AG09319 (cell line): ENCODE measurements around the gene FNDC3B.

Experiments
- DNase-seq: peaks from one replicate; pipeline ENCODE4 v3.0.0-alpha.2; 2010; ENCODE audit warnings: low read depth; ENCODE audit errors: extremely low read depth
- TF ChIP-seq, protein P1 (sequence below): IDR thresholded peaks from 2 replicates; pipeline ENCODE4 v1.5.1; 2011; ENCODE audit warnings: low read depth, mild to moderate bottlenecking, inconsistent platforms, low read length, moderate library complexity

FNDC3B gene

GRCh38 chr3:172402090-172402489 is 362.7 kb downstream of the FNDC3B start:
- TF ChIP-seq, protein P1, sequence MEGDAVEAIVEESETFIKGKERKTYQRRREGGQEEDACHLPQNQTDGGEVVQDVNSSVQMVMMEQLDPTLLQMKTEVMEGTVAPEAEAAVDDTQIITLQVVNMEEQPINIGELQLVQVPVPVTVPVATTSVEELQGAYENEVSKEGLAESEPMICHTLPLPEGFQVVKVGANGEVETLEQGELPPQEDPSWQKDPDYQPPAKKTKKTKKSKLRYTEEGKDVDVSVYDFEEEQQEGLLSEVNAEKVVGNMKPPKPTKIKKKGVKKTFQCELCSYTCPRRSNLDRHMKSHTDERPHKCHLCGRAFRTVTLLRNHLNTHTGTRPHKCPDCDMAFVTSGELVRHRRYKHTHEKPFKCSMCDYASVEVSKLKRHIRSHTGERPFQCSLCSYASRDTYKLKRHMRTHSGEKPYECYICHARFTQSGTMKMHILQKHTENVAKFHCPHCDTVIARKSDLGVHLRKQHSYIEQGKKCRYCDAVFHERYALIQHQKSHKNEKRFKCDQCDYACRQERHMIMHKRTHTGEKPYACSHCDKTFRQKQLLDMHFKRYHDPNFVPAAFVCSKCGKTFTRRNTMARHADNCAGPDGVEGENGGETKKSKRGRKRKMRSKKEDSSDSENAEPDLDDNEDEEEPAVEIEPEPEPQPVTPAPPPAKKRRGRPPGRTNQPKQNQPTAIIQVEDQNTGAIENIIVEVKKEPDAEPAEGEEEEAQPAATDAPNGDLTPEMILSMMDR = no peak
- DNase-seq = no peak

DNA sequence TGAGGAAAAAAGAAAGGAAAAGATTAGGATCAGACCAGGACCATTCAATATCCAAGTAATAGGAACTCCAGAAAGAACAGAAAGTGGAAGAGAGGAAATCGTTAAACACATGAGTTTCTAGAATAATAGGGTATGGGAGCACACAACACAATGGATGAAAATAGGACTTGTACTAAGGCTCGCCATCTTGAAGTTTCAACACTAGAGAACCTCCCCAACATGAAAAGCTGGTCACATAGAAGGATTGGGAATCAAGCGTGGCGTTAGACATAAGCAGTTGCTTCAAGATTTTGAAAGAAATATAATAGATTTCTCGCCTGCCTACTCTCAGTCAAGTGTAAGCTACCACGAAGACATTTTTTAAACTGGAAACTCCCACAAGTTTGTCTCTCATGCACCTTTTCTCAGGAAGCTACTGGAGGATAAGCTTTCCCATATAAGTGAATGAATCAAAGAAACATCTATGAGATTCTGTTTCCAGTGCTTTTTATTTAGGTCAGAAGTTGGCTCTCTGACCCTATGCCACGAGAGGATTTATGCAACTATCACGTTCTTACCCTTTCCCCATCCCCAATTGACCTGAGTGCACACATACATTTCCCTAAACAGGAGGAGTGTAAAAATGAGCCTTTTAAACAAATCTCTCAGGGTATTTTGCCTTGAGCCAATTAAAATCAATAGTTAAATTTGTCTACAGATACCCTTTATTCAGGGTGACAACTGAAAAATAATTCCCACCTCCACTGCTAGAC is 363.7 kb downstream of the FNDC3B start:
- TF ChIP-seq, protein P1 = no peak
- DNase-seq = no peak

DNA sequence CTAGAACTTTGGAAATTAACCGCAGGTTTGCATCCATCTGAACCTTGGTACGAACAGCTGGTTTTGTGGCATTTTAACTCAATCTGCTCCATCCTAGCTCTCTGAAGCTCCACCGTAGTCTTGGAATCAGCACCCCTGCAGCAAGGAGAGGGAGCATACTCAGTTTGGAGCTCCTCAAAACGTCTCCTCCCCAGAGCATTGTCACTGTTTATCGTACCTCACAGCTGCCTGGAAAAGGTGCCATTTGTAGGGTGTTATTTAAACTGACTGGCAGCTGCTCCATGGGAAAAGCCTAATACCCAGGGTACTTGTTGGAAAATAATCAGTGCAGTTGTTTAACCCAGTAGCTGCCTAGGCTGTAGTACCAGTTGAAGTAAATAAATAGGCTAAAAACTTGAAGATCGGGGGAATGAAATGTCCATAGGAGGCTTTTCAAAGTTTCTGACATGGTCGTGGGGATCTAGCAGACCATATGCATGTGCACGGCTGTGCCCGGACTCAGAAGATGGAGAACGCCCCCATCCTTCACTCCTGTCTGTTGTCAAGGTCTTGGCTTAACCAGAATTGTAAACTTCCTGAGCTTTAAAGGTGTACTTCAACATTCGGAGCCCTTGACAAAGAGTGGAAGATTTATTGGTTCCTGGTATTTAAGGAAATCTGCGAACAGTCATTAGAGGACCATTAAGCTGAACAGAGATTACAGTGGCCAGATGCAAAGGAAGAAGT is 365.0 kb downstream of the FNDC3B start:
- TF ChIP-seq, protein P1 = no peak
- DNase-seq = no peak

GRCh38 chr3:172405914-172406313 is 366.5 kb downstream of the FNDC3B start:
- DNase-seq = no peak
- TF ChIP-seq, protein P1 = no peak

DNA sequence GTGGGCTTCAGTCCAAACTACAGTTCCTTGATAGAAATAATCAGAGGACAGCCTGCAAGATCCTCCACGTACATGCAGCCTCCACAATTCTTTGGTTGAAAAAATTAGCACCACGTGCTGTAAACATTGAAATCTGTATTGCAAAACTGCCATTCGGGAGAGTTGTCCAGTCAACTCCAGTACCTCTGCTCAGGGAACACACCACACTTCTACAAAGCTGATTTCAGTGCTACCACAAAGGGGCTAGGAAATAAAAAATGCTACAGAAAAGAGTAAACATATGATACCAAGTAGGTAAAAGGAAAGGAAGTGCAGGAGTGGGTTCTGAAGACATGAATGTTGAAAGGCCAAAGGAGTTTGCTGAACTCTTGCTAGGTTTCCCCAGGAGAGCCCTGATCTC is 368.5 kb downstream of the FNDC3B start:
- DNase-seq = no peak
- TF ChIP-seq, protein P1 = no peak

DNA sequence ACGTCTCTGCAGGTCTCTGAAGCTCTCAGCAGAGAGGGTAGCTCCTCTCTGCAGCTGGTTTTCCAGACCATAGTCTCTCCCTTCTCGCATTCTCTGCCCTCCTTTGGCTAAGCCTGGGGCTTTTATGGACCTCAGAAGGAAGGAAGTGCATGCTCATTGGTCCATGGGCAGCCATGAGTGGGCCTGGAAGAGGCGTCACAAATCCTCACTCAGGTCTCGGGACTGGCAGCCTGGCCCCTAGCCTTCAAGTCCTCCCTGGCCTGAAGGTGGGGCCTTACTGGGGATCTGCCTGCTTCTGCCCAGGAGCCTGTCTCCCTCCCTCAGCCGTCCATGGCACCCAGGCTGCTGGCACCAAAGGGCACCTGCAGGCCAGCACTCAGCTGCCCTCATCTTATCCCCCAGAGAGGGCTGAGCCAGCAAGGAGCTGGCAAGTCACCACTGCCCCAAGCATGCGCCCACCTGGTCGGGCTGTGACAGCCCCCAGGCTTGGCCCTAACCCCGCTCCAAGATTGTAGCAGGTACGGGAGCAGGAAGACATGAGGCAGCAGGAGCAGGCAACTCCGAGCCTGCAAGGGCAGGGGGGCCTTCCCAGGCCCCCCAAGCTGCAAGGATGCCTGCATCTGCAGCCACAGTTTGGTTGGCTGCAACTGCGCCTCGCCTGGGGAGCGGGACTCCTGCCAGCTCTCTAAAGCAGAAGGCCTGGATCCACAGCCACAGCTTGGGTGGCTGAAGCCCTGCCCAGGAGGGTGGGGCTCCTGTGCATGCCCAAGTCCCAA is 371.5 kb downstream of the FNDC3B start:
- no peak for DNase-seq
- TF ChIP-seq, protein P1 = no peak

GRCh38 chr3:172411478-172411947 is 372.1 kb downstream of the FNDC3B start:
- no peak for DNase-seq
- TF ChIP-seq, protein P1 = no peak
